Measurements from ENCODE around the gene DOHH.

Gene DOHH

DNA sequence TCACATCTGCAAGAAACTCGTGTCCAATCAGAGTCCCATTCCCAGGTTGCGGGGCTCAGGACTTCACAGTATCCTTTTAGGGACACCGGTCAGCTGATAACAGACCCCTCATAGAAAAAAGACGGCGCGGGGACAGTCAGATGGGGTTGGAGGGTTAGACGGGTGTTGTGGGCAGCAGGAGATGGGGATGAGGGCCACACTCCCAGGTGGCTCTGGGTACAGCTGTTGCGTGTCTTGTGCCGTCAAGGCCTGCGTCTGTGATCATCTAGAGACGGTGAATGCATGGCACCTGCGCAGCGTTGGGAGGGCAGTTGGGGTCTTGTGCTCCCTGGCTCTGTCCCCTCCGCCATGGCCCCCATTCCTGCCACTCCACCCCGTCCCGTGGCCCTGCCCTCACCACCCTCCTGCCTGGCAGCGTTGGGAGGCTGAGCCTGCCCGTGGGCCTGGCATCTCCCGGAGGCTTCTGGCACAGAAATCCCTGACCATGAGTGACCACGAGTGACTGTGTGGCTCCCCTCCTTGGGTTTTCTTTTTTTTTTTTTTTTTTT is 24.5 kb upstream of the DOHH start:
- Histone ChIP-seq H3K9me3 (ENCODE audit: control insufficient read depth, low read length) (no peaks in the 10 kb centered on the region), H3K36me3 (ENCODE audit: control insufficient read depth, insufficient read depth, low read length) (no peaks in the 10 kb centered on the region), H3K4me1 (no peaks in the 10 kb centered on the region), H3K27me3 (ENCODE audit: control insufficient read depth, insufficient read depth, low read length) (no peaks in the 10 kb centered on the region), H3K4me3 (ENCODE audit: low read depth, low read length) (no peak overlapping the region), H3K4me2 (ENCODE audit: low read length) (no peak overlapping the region), H3K9ac (no peak overlapping the region), H3K27ac (no peak overlapping the region), H2AFZ (no peak overlapping the region), H3K79me2 (peaks cover 26% of the 10 kb centered on the region)
- TF ChIP-seq, protein P1, sequence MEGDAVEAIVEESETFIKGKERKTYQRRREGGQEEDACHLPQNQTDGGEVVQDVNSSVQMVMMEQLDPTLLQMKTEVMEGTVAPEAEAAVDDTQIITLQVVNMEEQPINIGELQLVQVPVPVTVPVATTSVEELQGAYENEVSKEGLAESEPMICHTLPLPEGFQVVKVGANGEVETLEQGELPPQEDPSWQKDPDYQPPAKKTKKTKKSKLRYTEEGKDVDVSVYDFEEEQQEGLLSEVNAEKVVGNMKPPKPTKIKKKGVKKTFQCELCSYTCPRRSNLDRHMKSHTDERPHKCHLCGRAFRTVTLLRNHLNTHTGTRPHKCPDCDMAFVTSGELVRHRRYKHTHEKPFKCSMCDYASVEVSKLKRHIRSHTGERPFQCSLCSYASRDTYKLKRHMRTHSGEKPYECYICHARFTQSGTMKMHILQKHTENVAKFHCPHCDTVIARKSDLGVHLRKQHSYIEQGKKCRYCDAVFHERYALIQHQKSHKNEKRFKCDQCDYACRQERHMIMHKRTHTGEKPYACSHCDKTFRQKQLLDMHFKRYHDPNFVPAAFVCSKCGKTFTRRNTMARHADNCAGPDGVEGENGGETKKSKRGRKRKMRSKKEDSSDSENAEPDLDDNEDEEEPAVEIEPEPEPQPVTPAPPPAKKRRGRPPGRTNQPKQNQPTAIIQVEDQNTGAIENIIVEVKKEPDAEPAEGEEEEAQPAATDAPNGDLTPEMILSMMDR (IDR thresholded peaks at IDR 0.05): no peak

DNA sequence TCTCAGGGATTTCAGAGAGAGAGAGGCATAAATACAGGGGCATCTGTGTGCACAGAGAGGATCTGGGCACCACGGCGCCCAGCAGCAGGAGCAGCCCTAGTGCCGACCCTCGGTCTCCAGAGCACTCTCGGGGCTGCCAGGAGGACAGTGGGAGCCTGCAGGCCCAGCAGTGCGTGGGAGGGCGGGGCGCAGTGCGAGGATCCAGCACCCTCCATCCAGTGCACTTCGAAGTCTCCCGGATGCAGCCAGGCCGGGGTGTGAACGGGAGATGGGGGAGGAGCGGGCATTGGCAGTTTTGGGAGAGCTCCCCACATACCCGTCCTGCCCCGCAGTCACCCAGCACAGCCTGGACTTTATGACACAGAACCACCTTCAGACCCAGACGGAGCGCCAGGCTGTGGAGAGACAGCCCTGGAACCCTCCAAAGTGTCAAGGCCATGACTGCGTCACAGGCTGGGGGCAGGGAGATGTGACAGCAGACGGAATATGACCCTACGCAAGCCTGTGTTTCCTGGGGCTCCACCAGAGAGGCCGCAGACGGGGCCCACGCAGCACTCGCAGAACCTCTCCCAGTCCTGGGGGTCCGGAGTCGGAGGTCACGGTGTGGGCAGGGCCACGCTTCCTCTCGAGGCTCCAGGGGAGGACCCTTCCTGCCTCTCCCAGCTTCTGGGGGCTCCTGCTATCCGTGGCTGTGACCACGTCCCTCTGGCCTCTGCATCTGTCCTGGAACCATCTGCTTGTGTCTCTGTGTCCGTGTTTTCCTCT is 23.8 kb upstream of the DOHH start:
- H3K36me3 ChIP-seq (ENCODE audit: control insufficient read depth, insufficient read depth, low read length): no peaks in the 10 kb centered on the region
- TF ChIP-seq, protein P1 (IDR thresholded peaks at IDR 0.05): no peak
- H3K4me1 ChIP-seq: no peaks in the 10 kb centered on the region
- H3K4me3 ChIP-seq (ENCODE audit: low read depth, low read length): no peak overlapping the region
- no peaks in the 10 kb centered on the region for H3K27me3 ChIP-seq (ENCODE audit: control insufficient read depth, insufficient read depth, low read length)
- H3K9ac ChIP-seq: no peak overlapping the region
- H2AFZ ChIP-seq: no peak overlapping the region
- no peak overlapping the region for H3K27ac ChIP-seq
- H3K4me2 ChIP-seq (ENCODE audit: low read length): no peak overlapping the region
- no peaks in the 10 kb centered on the region for H3K9me3 ChIP-seq (ENCODE audit: control insufficient read depth, low read length)
- peaks cover 33% of the 10 kb centered on the region for H3K79me2 ChIP-seq

DNA sequence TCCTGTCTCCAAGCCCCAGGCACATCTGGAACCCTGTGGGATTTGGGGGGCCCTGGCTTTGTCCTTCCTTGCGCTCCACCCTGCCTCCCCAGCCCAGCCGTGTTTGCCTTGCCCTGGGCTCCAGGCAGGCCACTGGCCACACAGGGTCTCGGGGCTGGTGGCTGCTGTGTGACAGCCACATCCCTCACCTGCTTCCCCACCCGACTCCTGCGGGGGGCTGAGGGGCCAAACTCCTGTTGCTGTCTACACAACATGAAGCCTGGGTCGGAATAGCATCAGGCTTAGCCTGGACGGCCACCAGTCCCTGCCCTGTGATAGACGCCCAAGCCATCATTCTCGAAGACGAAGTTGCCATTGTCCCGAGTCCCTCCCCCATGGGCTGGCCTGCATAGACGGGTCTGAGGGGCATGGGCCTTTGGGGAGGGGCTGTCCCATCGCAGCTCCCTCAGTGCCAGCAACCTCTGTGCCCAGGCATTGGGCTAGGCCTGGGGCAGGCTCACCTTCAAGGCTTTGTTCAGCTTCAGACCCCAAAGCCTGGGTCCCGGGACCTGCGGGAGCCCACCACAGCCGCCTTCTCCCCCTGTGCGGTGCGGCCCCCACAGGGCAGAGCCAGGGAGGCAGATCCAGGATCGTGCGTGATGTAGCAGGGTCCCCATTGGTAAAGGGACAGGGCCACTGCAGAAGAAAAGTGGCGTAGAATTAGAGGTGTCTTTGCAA is 23.0 kb upstream of the DOHH start:
- TF ChIP-seq, protein P1 (IDR thresholded peaks at IDR 0.05): no peak
- no peaks in the 10 kb centered on the region for H3K36me3 ChIP-seq (ENCODE audit: control insufficient read depth, insufficient read depth, low read length)

DNA sequence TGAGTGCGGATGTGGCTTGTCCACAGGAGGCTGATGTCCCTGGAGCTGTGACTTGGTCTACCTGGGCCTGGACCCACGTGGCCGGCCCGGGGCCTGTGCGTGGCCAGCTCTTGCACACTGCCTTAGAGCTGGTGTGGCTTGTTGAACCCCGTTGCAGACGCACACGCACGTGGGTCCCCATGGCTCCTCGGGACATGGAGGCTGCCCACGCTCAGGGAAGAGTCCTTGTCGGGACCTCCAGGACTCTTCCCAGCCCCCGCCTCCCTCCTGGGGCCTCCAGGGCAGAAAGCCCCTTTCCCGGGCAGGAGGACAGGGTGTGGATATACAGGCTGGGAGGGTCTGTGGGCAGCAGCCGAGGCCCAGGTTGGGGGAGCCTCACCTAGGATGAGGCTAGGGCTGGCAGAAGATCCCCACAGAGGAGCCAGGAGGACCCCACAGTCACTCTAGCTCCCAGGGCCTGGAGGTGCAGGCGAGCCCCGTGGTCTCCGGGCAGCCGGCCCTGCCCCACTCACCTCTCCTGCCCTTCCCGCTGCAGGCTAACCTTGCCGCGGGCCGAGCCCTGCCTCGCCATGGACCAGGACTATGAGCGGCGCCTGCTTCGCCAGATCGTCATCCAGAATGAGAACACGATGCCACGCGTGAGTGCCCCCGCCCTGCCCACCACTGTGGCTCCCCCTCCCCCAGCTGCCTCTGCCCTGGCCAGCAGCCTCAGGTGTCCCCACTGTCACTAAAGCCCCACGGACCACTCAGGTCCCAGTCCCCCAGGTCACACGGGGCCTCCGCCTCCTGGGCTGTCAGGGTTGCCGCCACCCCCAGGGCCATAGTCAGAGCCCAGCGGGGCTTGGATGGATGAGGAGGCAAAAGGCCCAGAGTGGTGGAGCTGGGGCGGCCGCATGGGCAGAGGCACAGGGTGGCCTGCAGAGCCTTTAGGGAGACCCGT is 22.2 kb upstream of the DOHH start:
- Histone ChIP-seq H3K36me3 (ENCODE audit: control insufficient read depth, insufficient read depth, low read length) (no peaks in the 10 kb centered on the region), H3K27me3 (ENCODE audit: control insufficient read depth, insufficient read depth, low read length) (no peaks in the 10 kb centered on the region), H3K79me2 (peaks cover 45% of the 10 kb centered on the region), H3K9ac (no peak overlapping the region), H3K4me2 (ENCODE audit: low read length) (no peak overlapping the region), H3K4me1 (peaks cover 4% of the 10 kb centered on the region), H3K27ac (no peak overlapping the region), H2AFZ (no peak overlapping the region), H3K9me3 (ENCODE audit: control insufficient read depth, low read length) (no peaks in the 10 kb centered on the region), H3K4me3 (ENCODE audit: low read depth, low read length) (no peak overlapping the region)
- TF ChIP-seq, protein P1 (IDR thresholded peaks at IDR 0.05): no peak

More for the DNA sequence above, 23.0 kb upstream of the DOHH start:
- Histone ChIP-seq H3K9me3 (ENCODE audit: control insufficient read depth, low read length) (no peaks in the 10 kb centered on the region), H3K79me2 (peaks cover 39% of the 10 kb centered on the region), H2AFZ (no peak overlapping the region), H3K27ac (no peak overlapping the region), H3K9ac (no peak overlapping the region), H3K4me2 (ENCODE audit: low read length) (no peak overlapping the region), H3K4me3 (ENCODE audit: low read depth, low read length) (no peak overlapping the region), H3K4me1 (peaks cover under 1% of the 10 kb centered on the region), H3K27me3 (ENCODE audit: control insufficient read depth, insufficient read depth, low read length) (no peaks in the 10 kb centered on the region)
